ENCODE results near the gene LCA5. TPM values are rescaled to one million over a fixed set of nuclear protein-coding genes. Genes with fewer than 3 reads are reported as not detected.

LCA5 gene
- total RNA-seq, 1 donor from 2014 or later, result 8.8 TPM

DNA sequence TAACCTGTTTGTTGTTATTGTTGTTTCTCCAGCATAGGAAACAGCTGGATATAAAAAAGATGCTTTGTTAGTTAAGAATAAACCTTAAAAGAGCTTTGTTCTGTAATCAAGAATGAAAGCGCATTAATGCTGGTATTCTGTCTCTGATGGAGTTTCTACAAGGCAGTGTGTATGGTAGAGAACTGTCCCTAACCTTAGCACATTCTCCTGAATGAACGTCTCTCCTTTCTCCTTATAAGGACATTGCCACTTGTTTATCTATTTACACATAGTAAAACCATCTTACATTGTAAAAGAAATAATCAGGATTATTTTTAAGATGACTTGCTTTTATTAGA, 33.8 kb upstream of the LCA5 start:
- no peak for TF ChIP-seq CTCF (conservative IDR thresholded peaks at IDR 0.05)
- DNase-seq (ENCODE audit: extremely low spot score, unreplicated experiment), result no peak
- peak overlapping the region; percentile 93 for H3K27ac Mint-ChIP-seq
- H3K9me3 Mint-ChIP-seq, result peaks cover 4% of the 10 kb centered on the region
- H3K36me3 Mint-ChIP-seq, result no peaks in the 10 kb centered on the region
- peaks cover 27% of the 10 kb centered on the region for H3K4me1 Mint-ChIP-seq (ENCODE audit: unreplicated experiment)
- no peaks in the 10 kb centered on the region for H3K27me3 Mint-ChIP-seq
- peak overlapping the region; percentile 77 for H3K4me3 Mint-ChIP-seq

DNA sequence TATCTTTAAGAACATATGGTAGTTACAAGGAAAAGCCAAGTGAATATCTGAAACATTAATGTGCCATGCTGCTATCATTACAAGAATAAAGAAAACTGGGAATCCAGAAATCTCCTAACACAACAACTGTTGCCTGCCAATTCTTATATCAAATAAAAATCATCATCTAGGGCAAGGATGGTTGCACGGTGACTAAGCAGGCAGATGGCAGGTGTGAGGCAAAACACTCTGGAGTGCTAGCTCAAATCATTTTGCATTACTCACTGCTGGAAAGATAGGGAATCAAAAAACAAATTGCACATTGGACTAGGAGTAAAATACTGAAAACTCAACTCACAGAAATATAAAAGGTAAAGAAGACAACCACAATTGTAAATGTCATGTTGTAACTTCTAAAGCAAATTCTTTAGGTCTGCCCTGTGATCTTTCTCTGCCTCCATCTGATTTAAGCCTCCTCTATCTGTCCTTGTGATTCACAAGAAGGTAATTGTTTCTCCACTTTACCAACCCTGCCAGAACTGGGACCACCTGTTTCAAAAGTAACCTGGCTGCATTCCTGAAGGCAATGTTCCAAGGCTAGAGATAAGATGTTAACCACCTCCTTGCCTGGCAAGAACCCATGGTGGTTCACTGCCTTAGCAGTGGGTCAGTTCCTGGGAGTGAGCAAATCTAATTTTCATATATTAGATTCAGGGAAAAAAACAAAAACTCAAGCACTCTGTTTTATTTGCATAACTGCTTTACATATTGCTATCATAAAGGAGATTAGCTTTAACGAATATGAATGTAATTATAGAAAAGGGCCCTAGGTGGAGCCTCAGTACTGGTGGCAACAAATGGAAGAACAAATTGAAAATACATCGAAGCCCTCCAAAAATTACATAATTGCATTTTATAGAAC, 33.1 kb upstream of the LCA5 start:
- Mint-ChIP-seq H3K36me3 (no peaks in the 10 kb centered on the region), H3K27me3 (no peaks in the 10 kb centered on the region), H3K4me3 (peak overlapping the region; percentile 77), H3K4me1 (ENCODE audit: unreplicated experiment) (peaks cover 27% of the 10 kb centered on the region), H3K27ac (peak overlapping the region; percentile 93), H3K9me3 (peaks cover 4% of the 10 kb centered on the region)
- peak; percentile 72 for TF ChIP-seq CTCF (conservative IDR thresholded peaks at IDR 0.05)
- no peak for DNase-seq (ENCODE audit: extremely low spot score, unreplicated experiment)

DNA sequence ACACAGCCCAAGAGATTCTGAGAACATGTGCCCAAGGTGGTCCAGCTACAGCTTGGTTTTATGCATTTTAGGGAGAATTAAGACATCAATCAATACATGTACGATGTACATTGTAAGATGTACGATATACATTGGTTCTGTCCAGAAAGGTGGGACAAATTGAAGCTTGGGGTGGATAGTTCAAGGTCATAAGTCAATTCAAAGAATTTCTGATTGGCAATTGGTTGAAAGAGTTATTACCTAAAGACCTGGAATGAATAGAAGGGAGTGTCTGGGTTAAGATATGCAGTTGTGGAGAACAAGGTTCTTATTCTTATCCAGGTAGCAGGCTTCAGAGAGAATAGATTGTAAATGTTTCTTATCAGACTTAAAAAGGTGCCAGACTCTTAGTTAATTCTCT, 31.8 kb upstream of the LCA5 start:
- no peak for TF ChIP-seq CTCF (conservative IDR thresholded peaks at IDR 0.05)
- Mint-ChIP-seq H3K9me3 (no peaks in the 10 kb centered on the region), H3K36me3 (no peaks in the 10 kb centered on the region), H3K4me1 (ENCODE audit: unreplicated experiment) (peaks cover 20% of the 10 kb centered on the region), H3K27me3 (no peaks in the 10 kb centered on the region), H3K4me3 (peak overlapping the region; percentile 35), H3K27ac (peak overlapping the region; percentile 93)
- no peak for DNase-seq (ENCODE audit: extremely low spot score, unreplicated experiment)

- Mint-ChIP-seq H3K9me3 (no peaks in the 10 kb centered on the region), H3K4me1 (ENCODE audit: unreplicated experiment) (peaks cover 4% of the 10 kb centered on the region)
- no peak for DNase-seq (ENCODE audit: extremely low spot score, unreplicated experiment)
Measured at GRCh38 chr6:79564636-79565035, 27.4 kb upstream of the LCA5 start.

DNA sequence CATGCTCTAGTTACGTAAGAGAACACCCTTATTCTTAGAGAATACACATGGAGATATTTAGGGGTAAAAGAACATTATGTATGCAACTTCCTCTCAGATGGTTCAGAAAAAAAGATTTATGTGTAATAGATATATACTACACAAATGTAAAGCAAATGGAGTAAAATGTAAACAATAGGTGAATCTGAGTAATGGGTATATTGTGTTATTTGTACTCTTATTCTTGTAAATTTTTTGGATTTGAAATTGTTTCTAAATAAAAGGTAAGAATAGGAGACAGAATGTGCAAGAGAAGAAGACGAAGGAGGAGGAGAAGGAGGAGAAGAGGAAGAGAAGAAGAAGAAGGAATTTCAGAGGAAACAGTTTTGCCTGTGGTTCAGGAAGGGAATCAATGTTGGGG, 22.5 kb upstream of the LCA5 start:
- Mint-ChIP-seq H3K9me3 (no peaks in the 10 kb centered on the region), H3K36me3 (peaks cover 22% of the 10 kb centered on the region), H3K4me1 (ENCODE audit: unreplicated experiment) (peaks cover 2% of the 10 kb centered on the region)

More at GRCh38 chr6:79564636-79565035, 27.4 kb upstream of the LCA5 start:
- Mint-ChIP-seq H3K27ac (no peak overlapping the region), H3K4me3 (no peak overlapping the region), H3K36me3 (peaks cover 18% of the 10 kb centered on the region), H3K27me3 (no peaks in the 10 kb centered on the region)
- no peak for TF ChIP-seq CTCF (conservative IDR thresholded peaks at IDR 0.05)

More for the DNA sequence above, 22.5 kb upstream of the LCA5 start:
- no peak for DNase-seq (ENCODE audit: extremely low spot score, unreplicated experiment)
- no peaks in the 10 kb centered on the region for H3K27me3 Mint-ChIP-seq
- no peak for TF ChIP-seq CTCF (conservative IDR thresholded peaks at IDR 0.05)
- no peak overlapping the region for H3K4me3 Mint-ChIP-seq
- no peak overlapping the region for H3K27ac Mint-ChIP-seq
